T-cell (primary cell): Measurements from ENCODE around the gene RBX1. TPM values are rescaled to one million over a fixed set of nuclear protein-coding genes. Genes with fewer than 3 reads are reported as not detected.

Source experiments
- ATAC-seq, 4 experiments: fragments of 200-7000 bp in 3 of 4; fragments of 150-1000 bp in 1 of 4; cut with Tn5 transposase; replicated peaks in 1 of 4; 1 replicate in 3 of 4; 2 replicates in 1 of 4; pipeline ENCODE4 v1.10.0; 2021; ENCODE audit warnings: moderate library complexity in 3 of 4, mild to moderate bottlenecking in 2 of 4, moderate number of reproducible peaks in 1 of 4
- CTCF ChIA-PET, 2 donors: fragments of 300-600 bp; sonication (Branson Sonifier 250); formaldehyde crosslinking; loops; one replicate each; lab custom pipeline; 2022; ENCODE audit warnings: antibody characterized with exemption in 2 of 2; lab: Charles Lee
- POLR2A ChIA-PET, 2 donors: fragments of 300-600 bp; sonication (Branson Sonifier 250); formaldehyde crosslinking; loops; one replicate each; lab custom pipeline; 2022; ENCODE audit warnings: antibody characterized with exemption in 2 of 2; lab: Charles Lee
- DNase-seq, 35 experiments: peaks; one replicate each; pipeline versions ENCODE4 v3.0.0 to v3.0.0-alpha.2; 2013 to 2023
- H3K27ac ChIP-seq: one replicate; pipeline ENCODE4 v1.5.1; 2013; ENCODE audit warnings: low read length
- H3K27me3 ChIP-seq, 2 experiments: replicated peaks in 1 of 2; 1 replicate in 1 of 2; 2 replicates in 1 of 2; pipeline versions ENCODE4 v1.6.1 to v1.7.0; 2013; ENCODE audit warnings: low read length in 1 of 2, mixed read lengths in 1 of 2; ENCODE audit not compliant: control insufficient read depth in 2 of 2, insufficient read depth in 2 of 2; ENCODE audit errors: extremely low read depth in 1 of 2
- H3K36me3 ChIP-seq, 2 donors: 1 replicate in 1 of 2; 2 replicates in 1 of 2; pipeline versions ENCODE4 v1.6.1 to v1.7.0; 2013; ENCODE audit warnings: low read length in 1 of 2; ENCODE audit not compliant: control insufficient read depth in 2 of 2, insufficient read depth in 1 of 2; ENCODE audit errors: extremely low read depth in 1 of 2
- H3K4me1 ChIP-seq, 2 experiments: 1 replicate in 1 of 2; 2 replicates in 1 of 2; pipeline versions ENCODE4 v1.6.1 to v1.7.0; 2013; ENCODE audit warnings: low read length in 2 of 2, mixed read lengths in 1 of 2; ENCODE audit not compliant: insufficient read depth in 2 of 2, control insufficient read depth in 1 of 2; ENCODE audit errors: extremely low read depth in 1 of 2
- H3K4me3 ChIP-seq, 2 donors: 1 replicate in 1 of 2; 2 replicates in 1 of 2; pipeline versions ENCODE4 v1.5.1 to v1.7.0; 2013; ENCODE audit warnings: mild to moderate bottlenecking in 2 of 2, low read length in 1 of 2, moderate library complexity in 1 of 2; ENCODE audit not compliant: control insufficient read depth in 1 of 2; ENCODE audit errors: extremely low read depth in 1 of 2
- H3K9me3 ChIP-seq: 2 replicates; pipeline ENCODE4 v1.7.0; 2013
- H3K27ac Mint-ChIP-seq, 2 donors: one replicate each; pipeline ENCODE4 v1.8.0; 2020 to 2021; ENCODE audit warnings: mild to moderate bottlenecking in 2 of 2, mixed read lengths in 2 of 2
- H3K27me3 Mint-ChIP-seq, 2 donors: one replicate each; pipeline ENCODE4 v1.8.0; 2021 to 2022; ENCODE audit warnings: mixed read lengths in 2 of 2
- H3K36me3 Mint-ChIP-seq: one replicate; pipeline ENCODE4 v1.8.0; 2021; ENCODE audit warnings: mixed read lengths
- H3K4me1 Mint-ChIP-seq, 3 donors: one replicate each; pipeline ENCODE4 v1.8.0; 2020 to 2022; ENCODE audit warnings: mixed read lengths in 3 of 3, mild to moderate bottlenecking in 1 of 3
- H3K4me3 Mint-ChIP-seq, 3 donors: one replicate each; pipeline ENCODE4 v1.8.0; 2020 to 2022; ENCODE audit warnings: mild to moderate bottlenecking in 3 of 3, mixed read lengths in 3 of 3, moderate library complexity in 3 of 3
- H3K9me3 Mint-ChIP-seq, 3 donors: one replicate each; pipeline ENCODE4 v1.8.0; 2020 to 2022; ENCODE audit warnings: mixed read lengths in 3 of 3
- WGBS: methylation state at CpG from one replicate; pipeline ENCODE4 v1.1.5; 2013; ENCODE audit warnings: missing lambda C conversion rate; ENCODE audit not compliant: insufficient coverage; 5-methylcytosine and 5-hydroxymethylcytosine counted together
- total RNA-seq, 35 experiments: library from RNA in 6 of 35; stranded (reverse) in 6 of 35; fragments of 120-200 nt in 1 of 35; gene quantifications; one replicate each; pipeline versions ENCODE4 v1.2.1 to v1.2.4 and lab custom pipeline; 2013 to 2026

The RBX1 gene
- total RNA-seq, 5 donors from 2014 or later (not counting 1 experiment from before 2014, with no cell fraction given) = 27.1 to 46.1 (median 39.7) TPM

GRCh38 chr22:41003066-41003465 lies 51.9 kb downstream of the RBX1 start:
- Histone ChIP-seq H3K9me3 (no peaks in the 10 kb centered on the region), H3K27ac (no peak overlapping the region), H3K4me3 (no peak overlapping the region), H3K27me3 (peaks cover 0 to 2% of the 10 kb centered on the region in 2 experiments), H3K36me3 (no peaks in the 10 kb centered on the region), H3K4me1 (no peaks in the 10 kb centered on the region)
- Mint-ChIP-seq H3K4me3 (no peak overlapping the region), H3K9me3 (no peaks in the 10 kb centered on the region), H3K4me1 (peaks cover 0 to 4% (median 0%) of the 10 kb centered on the region in 3 donors), H3K36me3 (no peaks in the 10 kb centered on the region), H3K27me3 (no peaks in the 10 kb centered on the region), H3K27ac (no peak overlapping the region)
- 82% methylated on average over 6 of the region's 10 CpGs for WGBS
- ChIA-PET CTCF (interaction anchor here (0.6 to 0.7 kb wide), 4 partner anchors 15 to 397 kb away, joined by 3 to 9 read pairs (median 3); no protein-coding TSS in a partner anchor), POLR2A (no interaction called here)
- ATAC-seq (no peak), DNase-seq (no peak)

GRCh38 chr22:41003976-41004375 lies 52.8 kb downstream of the RBX1 start:
- Histone ChIP-seq H3K4me1 (no peaks in the 10 kb centered on the region), H3K27me3 (peaks cover 0 to 2% of the 10 kb centered on the region in 2 experiments), H3K9me3 (no peaks in the 10 kb centered on the region), H3K4me3 (no peak overlapping the region), H3K27ac (no peak overlapping the region), H3K36me3 (no peaks in the 10 kb centered on the region)
- Mint-ChIP-seq H3K27me3 (no peaks in the 10 kb centered on the region), H3K27ac (no peak overlapping the region), H3K9me3 (no peaks in the 10 kb centered on the region), H3K36me3 (no peaks in the 10 kb centered on the region), H3K4me3 (no peak overlapping the region), H3K4me1 (peaks cover 0 to 4% (median 0%) of the 10 kb centered on the region in 3 donors)
- ATAC-seq = no peak
- CTCF ChIA-PET = interaction anchor here in 1 of 2 donors (0.7 kb wide), 1 partner anchor 31 kb away, joined by 3 read pairs; no protein-coding TSS in a partner anchor
- POLR2A ChIA-PET = interaction anchor here in 1 of 2 donors (0.6 kb wide), 1 partner anchor 28 kb away, joined by 3 read pairs; no protein-coding TSS in a partner anchor
- DNase-seq = no peak
- WGBS = 100% methylated on average over 2 of the region's 5 CpGs

- Mint-ChIP-seq H3K4me3 (no peak overlapping the region), H3K27ac (no peak overlapping the region), H3K4me1 (no peaks in the 10 kb centered on the region), H3K9me3 (no peaks in the 10 kb centered on the region), H3K27me3 (no peaks in the 10 kb centered on the region), H3K36me3 (no peaks in the 10 kb centered on the region)
- H3K9me3 ChIP-seq = no peaks in the 10 kb centered on the region
- peaks cover 0 to 3% of the 10 kb centered on the region in 2 experiments for H3K27me3 ChIP-seq
- POLR2A ChIA-PET = interaction anchor here in 1 of 2 donors (0.7 kb wide), 1 partner anchor 58 kb away, joined by 8 read pairs; no protein-coding TSS in a partner anchor
- CTCF ChIA-PET = interaction anchor here in 1 of 2 donors (0.7 kb wide), 1 partner anchor 211 kb away, joined by 7 read pairs; no protein-coding TSS in a partner anchor
- H3K4me1 ChIP-seq = no peaks in the 10 kb centered on the region
- no peak for DNase-seq
- H3K4me3 ChIP-seq = no peak overlapping the region
- WGBS = 52% methylated on average over 3 of the region's 5 CpGs
- H3K27ac ChIP-seq = no peak overlapping the region
- H3K36me3 ChIP-seq = no peaks in the 10 kb centered on the region
- no peak for ATAC-seq
These were observed 58.2 kb downstream of the RBX1 start for GRCh38 chr22:41009222-41009948.

- 38% methylated on average over 2 of the region's 4 CpGs for WGBS
- Mint-ChIP-seq H3K4me1 (no peaks in the 10 kb centered on the region), H3K36me3 (no peaks in the 10 kb centered on the region), H3K27me3 (no peaks in the 10 kb centered on the region), H3K4me3 (no peak overlapping the region), H3K9me3 (no peaks in the 10 kb centered on the region), H3K27ac (peak overlapping the region in 1 of 2 donors; percentile 16)
- ChIA-PET CTCF (no interaction called here), POLR2A (no interaction called here)
- no peak overlapping the region for H3K4me3 ChIP-seq
- H3K9me3 ChIP-seq = no peaks in the 10 kb centered on the region
- no peak overlapping the region for H3K27ac ChIP-seq
- H3K36me3 ChIP-seq = no peaks in the 10 kb centered on the region
- ATAC-seq = no peak
- H3K4me1 ChIP-seq = no peaks in the 10 kb centered on the region
- DNase-seq = no peak
- no peaks in the 10 kb centered on the region for H3K27me3 ChIP-seq
These were observed 63.8 kb downstream of the RBX1 start for GRCh38 chr22:41015003-41015402.

GRCh38 chr22:41021061-41021612 lies 70.0 kb downstream of the RBX1 start:
- H3K27ac ChIP-seq = peak overlapping the region; percentile 86
- peak in 2 of 35 experiments; percentile 0 to 2 for DNase-seq

More at GRCh38 chr22:41021061-41021612, 70.0 kb downstream of the RBX1 start:
- no peaks in the 10 kb centered on the region for H3K9me3 Mint-ChIP-seq
- H3K36me3 Mint-ChIP-seq = no peaks in the 10 kb centered on the region
- H3K27me3 ChIP-seq = no peaks in the 10 kb centered on the region
- POLR2A ChIA-PET = interaction anchor here in 1 of 2 donors (0.5 kb wide), 1 partner anchor 70 kb away, joined by 5 read pairs; the partner anchor contains the start of gene RBX1
- H3K36me3 ChIP-seq = no peaks in the 10 kb centered on the region
- CTCF ChIA-PET = no interaction called here
- no peaks in the 10 kb centered on the region for H3K9me3 ChIP-seq
- ATAC-seq = no peak
- H3K4me3 ChIP-seq = peak overlapping the region; percentile 25 to 62
- H3K27ac Mint-ChIP-seq = peak overlapping the region; percentile 77 to 93
- H3K27me3 Mint-ChIP-seq = no peaks in the 10 kb centered on the region
- peaks cover 8 to 19% (median 13%) of the 10 kb centered on the region in 3 donors for H3K4me1 Mint-ChIP-seq
- peak overlapping the region; percentile 85 to 94 (median 86) for H3K4me3 Mint-ChIP-seq
- 73% methylated on average over 16 of the region's 19 CpGs for WGBS
- peaks cover 2 to 21% of the 10 kb centered on the region in 2 experiments for H3K4me1 ChIP-seq
